CD14-positive monocyte (primary cell): ENCODE results near the gene C17orf100. TPM values are rescaled to one million over a fixed set of nuclear protein-coding genes. Genes with fewer than 3 reads are reported as not detected.

Experiments
- DNase-seq, 3 donors: peaks; one replicate each; pipeline ENCODE4 v3.0.0-alpha.2; 2011 to 2022
- H2AFZ ChIP-seq: 2 replicates; pipeline ENCODE4 v1.6.0; 2012; ENCODE audit warnings: mild to moderate bottlenecking, low read depth, low read length, inconsistent platforms; ENCODE audit not compliant: insufficient read depth, poor library complexity, severe bottlenecking
- H3K27ac ChIP-seq, 2 donors: 1 replicate in 1 of 2; 2 replicates in 1 of 2; pipeline ENCODE4 v1.5.1; 2012 to 2013; ENCODE audit warnings: low read length in 2 of 2, control low read depth in 1 of 2, inconsistent platforms in 1 of 2, low read depth in 1 of 2, mild to moderate bottlenecking in 1 of 2
- H3K27me3 ChIP-seq, 2 donors: one replicate each; pipeline versions ENCODE4 v1.6.0 to v1.6.1; 2011 to 2013; ENCODE audit warnings: low read length in 2 of 2; ENCODE audit not compliant: control insufficient read depth in 2 of 2, insufficient read depth in 2 of 2
- H3K36me3 ChIP-seq, 2 donors: replicated peaks in 1 of 2; 1 replicate in 1 of 2; 2 replicates in 1 of 2; pipeline versions ENCODE4 v1.5.1 to v1.6.1; 2012 to 2013; ENCODE audit warnings: low read length in 2 of 2, control low read depth in 1 of 2, inconsistent platforms in 1 of 2, mild to moderate bottlenecking in 1 of 2; ENCODE audit not compliant: insufficient read depth in 2 of 2, control insufficient read depth in 1 of 2
- H3K4me1 ChIP-seq, 2 donors: 1 replicate in 1 of 2; 2 replicates in 1 of 2; pipeline versions ENCODE4 v1.5.1 to v1.6.1; 2012 to 2013; ENCODE audit warnings: low read length in 2 of 2, control low read depth in 1 of 2, inconsistent platforms in 1 of 2, mild to moderate bottlenecking in 1 of 2, moderate library complexity in 1 of 2; ENCODE audit not compliant: insufficient read depth in 2 of 2, control insufficient read depth in 1 of 2
- H3K4me2 ChIP-seq: replicated peaks from 2 replicates; pipeline ENCODE3; 2012; ENCODE audit warnings: low read length, moderate library complexity, mild to moderate bottlenecking; ENCODE audit not compliant: poor library complexity, severe bottlenecking; ENCODE audit errors: extremely low read depth
- H3K4me3 ChIP-seq, 3 experiments: fragments of 200-600 bp in 1 of 3; sonication (generic) in 1 of 3; replicated peaks in 1 of 3; 1 replicate in 2 of 3; 2 replicates in 1 of 3; pipeline ENCODE4 v1.5.1; 2011 to 2013; ENCODE audit warnings: low read length in 3 of 3, mild to moderate bottlenecking in 3 of 3, control low read depth in 2 of 3, low read depth in 2 of 3, inconsistent platforms in 1 of 3, moderate library complexity in 1 of 3
- H3K79me2 ChIP-seq: 2 replicates; pipeline ENCODE4 v1.6.0; 2012; ENCODE audit warnings: mild to moderate bottlenecking, control low read depth, inconsistent platforms, low read length, moderate library complexity; ENCODE audit not compliant: insufficient read depth
- H3K9ac ChIP-seq: 2 replicates; pipeline ENCODE4 v1.6.0; 2017; ENCODE audit warnings: low read length, mild to moderate bottlenecking; ENCODE audit not compliant: insufficient read depth, poor library complexity, severe bottlenecking
- H3K9me3 ChIP-seq, 2 donors: replicated peaks in 1 of 2; 1 replicate in 1 of 2; 2 replicates in 1 of 2; pipeline versions ENCODE4 v1.5.1 to v1.6.1; 2012 to 2013; ENCODE audit warnings: low read length in 2 of 2, control low read depth in 1 of 2; ENCODE audit not compliant: control insufficient read depth in 1 of 2, insufficient read depth in 1 of 2
- H4K20me1 ChIP-seq: 2 replicates; pipeline ENCODE4 v1.6.0; 2012; ENCODE audit warnings: mild to moderate bottlenecking, low read length, control low read depth, moderate library complexity; ENCODE audit not compliant: insufficient read depth
- H3K27ac Mint-ChIP-seq, 7 donors: one replicate each; pipeline ENCODE4 v1.8.0; 2020; ENCODE audit warnings: mild to moderate bottlenecking in 7 of 7, mixed read lengths in 7 of 7, moderate library complexity in 6 of 7, inconsistent platforms in 2 of 7
- H3K27me3 Mint-ChIP-seq, 3 donors: one replicate each; pipeline ENCODE4 v1.8.0; 2021 to 2022; ENCODE audit warnings: low read depth in 3 of 3, mild to moderate bottlenecking in 3 of 3, mixed read lengths in 3 of 3, moderate library complexity in 3 of 3, inconsistent platforms in 1 of 3
- H3K36me3 Mint-ChIP-seq, 2 donors: one replicate each; pipeline ENCODE4 v1.8.0; 2020; ENCODE audit warnings: mixed read lengths in 2 of 2, inconsistent platforms in 1 of 2, mild to moderate bottlenecking in 1 of 2
- H3K4me1 Mint-ChIP-seq: one replicate; pipeline ENCODE4 v1.8.0; 2020; ENCODE audit warnings: mild to moderate bottlenecking, mixed read lengths
- H3K4me3 Mint-ChIP-seq, 2 donors: one replicate each; pipeline ENCODE4 v1.8.0; 2020; ENCODE audit warnings: mild to moderate bottlenecking in 2 of 2, mixed read lengths in 2 of 2, moderate library complexity in 1 of 2
- H3K9me3 Mint-ChIP-seq, 7 donors: one replicate each; pipeline ENCODE4 v1.8.0; 2020 to 2022; ENCODE audit warnings: mixed read lengths in 7 of 7, mild to moderate bottlenecking in 6 of 7, moderate library complexity in 6 of 7, inconsistent platforms in 2 of 7
- CTCF ChIP-seq: fragments of 200-600 bp; IDR thresholded peaks from one replicate; pipeline ENCODE4 v1.8.0; 2022; ENCODE audit warnings: antibody characterized with exemption, mild to moderate bottlenecking
- WGBS: methylation state at CpG from one replicate; pipeline ENCODE4 v1.1.5; 2013; ENCODE audit warnings: missing lambda C conversion rate; ENCODE audit not compliant: insufficient coverage; 5-methylcytosine and 5-hydroxymethylcytosine counted together
- intact Hi-C, 2 donors: fragments of 100-400 bp; cut with micrococcal nuclease; formaldehyde crosslinking; loops; one replicate each; pipeline versions ENCODE4 v1.15.0 to v1.15.1; 2023
- polyA plus RNA-seq, 3 donors: library from polyadenylated mRNA; depleted of rRNA in 1 of 3; unstranded in 2 of 3; stranded (reverse) in 1 of 3; fragments of 300-500 nt in 2 of 3; fragments of >200 nt in 1 of 3; fragmentation: Illumina TruSeq in 2 of 3; gene quantifications; 1 replicate in 2 of 3; 2 replicates in 1 of 3; pipeline ENCODE4 v1.2.3, GENCODE V29; 2012 to 2021

C17orf100 gene
- polyA plus RNA-seq, 3 donors = 0.51 to 1.8 (median 1.2) TPM

- no peaks in the 10 kb centered on the region for H3K9me3 Mint-ChIP-seq
- intact Hi-C loops = no loop called here
- Histone ChIP-seq H3K27me3 (no peaks in the 10 kb centered on the region), H3K4me2 (no peak overlapping the region), H3K36me3 (peaks cover 9 to 22% of the 10 kb centered on the region in 2 donors), H3K4me1 (peaks cover 21 to 33% of the 10 kb centered on the region in 2 donors), H3K9ac (no peak overlapping the region), H4K20me1 (peaks cover 7% of the 10 kb centered on the region), H2AFZ (no peak overlapping the region), H3K27ac (no peak overlapping the region), H3K4me3 (no peak overlapping the region), H3K9me3 (no peaks in the 10 kb centered on the region), H3K79me2 (peaks cover 25% of the 10 kb centered on the region)
- no peak for TF ChIP-seq CTCF
- peaks cover 21 to 34% of the 10 kb centered on the region in 2 donors for H3K36me3 Mint-ChIP-seq
- no peak overlapping the region for H3K4me3 Mint-ChIP-seq
- no peak for DNase-seq
- H3K4me1 Mint-ChIP-seq = peaks cover 35% of the 10 kb centered on the region
- peaks cover 0 to 11% (median 3%) of the 10 kb centered on the region in 3 donors for H3K27me3 Mint-ChIP-seq
- peak overlapping the region in 1 of 7 donors; percentile 12 for H3K27ac Mint-ChIP-seq
- 41% methylated on average over 24 of the region's 24 CpGs for WGBS
Observed at GRCh38 chr17:6638046-6638908, 13.3 kb upstream of the C17orf100 start.

GRCh38 chr17:6639014-6639585 is 12.5 kb upstream of the C17orf100 start:
- peaks cover 0 to 11% (median 3%) of the 10 kb centered on the region in 3 donors for H3K27me3 Mint-ChIP-seq
- Histone ChIP-seq H3K9me3 (no peaks in the 10 kb centered on the region), H3K9ac (peak overlapping the region; percentile 74), H3K79me2 (peaks cover 28% of the 10 kb centered on the region), H3K4me1 (peaks cover 21 to 33% of the 10 kb centered on the region in 2 donors), H2AFZ (peak overlapping the region; percentile 89), H3K36me3 (peaks cover 10 to 22% of the 10 kb centered on the region in 2 donors), H4K20me1 (peaks cover 14% of the 10 kb centered on the region), H3K27me3 (no peaks in the 10 kb centered on the region), H3K4me2 (peak overlapping the region; percentile 88), H3K27ac (no peak overlapping the region), H3K4me3 (peak overlapping the region; percentile 86 to 95 (median 94))
- peak overlapping the region; percentile 97 to 99 for H3K4me3 Mint-ChIP-seq
- DNase-seq = peak in 1 of 3 donors; percentile 3
- 65% methylated on average over 15 of the region's 15 CpGs for WGBS
- peaks cover 21 to 31% of the 10 kb centered on the region in 2 donors for H3K36me3 Mint-ChIP-seq
- H3K27ac Mint-ChIP-seq = peak overlapping the region in 4 of 7 donors; percentile 45 to 98 (median 94)
- peaks cover 35% of the 10 kb centered on the region for H3K4me1 Mint-ChIP-seq
- no peak for TF ChIP-seq CTCF
- H3K9me3 Mint-ChIP-seq = no peaks in the 10 kb centered on the region
- intact Hi-C loops = no loop called here
